PC-3 (cell line): ENCODE results near the gene ZNF687. TPM values are rescaled to one million over a fixed set of nuclear protein-coding genes. Genes with fewer than 3 reads are reported as not detected.
"Not testable (repeated sequence)": the region's sequence is repeated elsewhere in the genome, so short reads cannot be mapped to it uniquely, and the experiment has no call there.

ENCODE experiments used
- ATAC-seq: fragments of 200-7000 bp; cut with Tn5 transposase; 2 replicates; pipeline ENCODE4 v1.9.1; 2020; ENCODE audit warnings: mild to moderate bottlenecking, moderate library complexity
- BruUV-seq: library from RNA; stranded (reverse); fragments of 400-500 nt; replicated peaks from 2 replicates; lab custom pipeline; 2021; lab: Mats Ljungman, UMichigan
- CTCF ChIA-PET: fragments of 300-600 bp; sonication (Branson Sonifier 250); formaldehyde crosslinking; loops from one replicate; lab custom pipeline; 2022; ENCODE audit warnings: antibody characterized with exemption; lab: Charles Lee
- POLR2A ChIA-PET: fragments of 300-600 bp; sonication (Branson Sonifier 250); formaldehyde crosslinking; loops from one replicate; lab custom pipeline; 2022; ENCODE audit warnings: antibody characterized with exemption; ENCODE audit not compliant: unreplicated experiment; lab: Charles Lee
- DNase-seq: peaks from one replicate; pipeline ENCODE4 v3.0.0-alpha.2; 2015
- H2AFZ ChIP-seq: fragments of 300-600 bp; sonication (generic); 2 replicates; pipeline ENCODE4 v1.6.0; 2016; ENCODE audit warnings: antibody characterized with exemption, low read length
- H3F3A ChIP-seq: fragments of 300-600 bp; sonication (generic); one replicate; pipeline ENCODE4 v1.6.0; 2017; ENCODE audit warnings: antibody characterized with exemption, low read length, control low read depth, mild to moderate bottlenecking; ENCODE audit not compliant: unreplicated experiment
- H3K27ac ChIP-seq: fragments of 300-600 bp; sonication (generic); 2 replicates; pipeline ENCODE4 v1.5.1; 2016; ENCODE audit warnings: mild to moderate bottlenecking, low read length
- H3K27me3 ChIP-seq: fragments of 300-600 bp; sonication (generic); 2 replicates; pipeline ENCODE4 v1.6.1; 2016; ENCODE audit warnings: low read length, mixed read lengths
- H3K36me3 ChIP-seq: fragments of 300-600 bp; sonication (generic); 2 replicates; pipeline ENCODE4 v1.6.1; 2016; ENCODE audit warnings: low read depth, mixed run types, low read length, mixed read lengths
- H3K4me1 ChIP-seq: fragments of 300-600 bp; sonication (generic); 2 replicates; pipeline ENCODE4 v1.5.1; 2016; ENCODE audit warnings: low read length; ENCODE audit not compliant: insufficient read depth
- H3K4me2 ChIP-seq: fragments of 300-600 bp; sonication (generic); 2 replicates; pipeline ENCODE4 v1.6.0; 2016; ENCODE audit warnings: low read length
- H3K4me3 ChIP-seq: fragments of 300-600 bp; sonication (generic); 2 replicates; pipeline ENCODE4 v1.5.1; 2016; ENCODE audit warnings: mild to moderate bottlenecking, low read length, mixed read lengths
- H3K79me2 ChIP-seq: fragments of 300-600 bp; sonication (generic); 2 replicates; pipeline ENCODE4 v1.6.1; 2017; ENCODE audit warnings: low read length, mixed read lengths
- H3K9ac ChIP-seq: fragments of 300-600 bp; sonication (generic); 2 replicates; pipeline ENCODE4 v1.6.0; 2016; ENCODE audit warnings: mild to moderate bottlenecking, low read length
- H3K9me2 ChIP-seq: fragments of 300-600 bp; sonication (generic); replicated peaks from 2 replicates; pipeline ENCODE4 v1.6.1; 2016; ENCODE audit warnings: mixed run types, low read length, mixed read lengths
- H3K9me3 ChIP-seq: fragments of 300-600 bp; sonication (generic); 2 replicates; pipeline ENCODE4 v1.6.1; 2016; ENCODE audit warnings: low read length, mixed read lengths
- H4K20me1 ChIP-seq: fragments of 300-600 bp; sonication (generic); 2 replicates; pipeline ENCODE4 v1.6.1; 2016; ENCODE audit warnings: low read length, mixed read lengths
- CTCF ChIP-seq: fragments of 300-600 bp; sonication (generic); conservative IDR thresholded peaks from 2 replicates; pipeline ENCODE4 v1.5.1; 2017; ENCODE audit warnings: antibody characterized with exemption, low read depth, mild to moderate bottlenecking, low read length
- EZH2 ChIP-seq: fragments of 300-600 bp; sonication (generic); IDR thresholded peaks from one replicate; pipeline ENCODE4 v1.6.1; 2017; ENCODE audit warnings: antibody characterized with exemption, mild to moderate bottlenecking, low read length; ENCODE audit not compliant: unreplicated experiment
- EZH2phosphoT487 ChIP-seq: fragments of 300-600 bp; sonication (generic); IDR thresholded peaks from 2 replicates; pipeline ENCODE4 v1.6.1; 2018; ENCODE audit warnings: mild to moderate bottlenecking, antibody characterized with exemption, low read length, borderline replicate concordance
- intact Hi-C: fragments of 100-400 bp; cut with micrococcal nuclease; formaldehyde crosslinking; loops from 2 replicates; pipeline ENCODE4 v1.9.0; 2023
- total RNA-seq: library from RNA; depleted of rRNA; stranded (reverse); fragments of >200 nt; gene quantifications from 2 replicates; pipeline ENCODE4 v1.2.3, GENCODE V29; 2014

The ZNF687 gene
- total RNA-seq, 1 experiment from 2014 or later = 24.6 TPM

- Histone ChIP-seq H3K4me2 (no peak overlapping the region), H3K4me3 (no peak overlapping the region), H3F3A (no peaks in the 10 kb centered on the region), H3K27me3 (no peaks in the 10 kb centered on the region), H3K27ac (no peak overlapping the region), H3K79me2 (no peaks in the 10 kb centered on the region), H3K9ac (no peak overlapping the region), H3K9me2 (no peaks in the 10 kb centered on the region), H2AFZ (no peak overlapping the region), H3K4me1 (no peaks in the 10 kb centered on the region), H4K20me1 (no peaks in the 10 kb centered on the region), H3K36me3 (peaks cover 7% of the 10 kb centered on the region; the same call in 1 of the 2 replicates), H3K9me3 (no peaks in the 10 kb centered on the region)
- intact Hi-C loops = no loop called here
- BruUV-seq = no TSS peak
- DNase-seq (no peak), ATAC-seq (no peak)
- ChIA-PET CTCF (no interaction called here), POLR2A (no interaction called here)
- no peak for TF ChIP-seq CTCF
- TF ChIP-seq EZH2phosphoT487 = no peak
- no peak for TF ChIP-seq EZH2
Observed at GRCh38 chr1:151273924-151274466, 8.1 kb upstream of the ZNF687 start.

- H3K9me2 ChIP-seq, H3K9me3 ChIP-seq, H3F3A ChIP-seq, CTCF ChIA-PET, H3K4me2 ChIP-seq, BruUV-seq, H3K9ac ChIP-seq, DNase-seq, H4K20me1 ChIP-seq, H3K4me1 ChIP-seq, H3K36me3 ChIP-seq, ATAC-seq, intact Hi-C loops, H3K27ac ChIP-seq, H2AFZ ChIP-seq, POLR2A ChIA-PET, H3K27me3 ChIP-seq, H3K4me3 ChIP-seq, H3K79me2 ChIP-seq: not testable (repeated sequence)
Observed at GRCh38 chr1:151275341-151275740, 6.8 kb upstream of the ZNF687 start.

GRCh38 chr1:151277249-151277648 is 4.8 kb upstream of the ZNF687 start:
- Histone ChIP-seq H3K9ac (no peak overlapping the region), H3K4me3 (no peak overlapping the region), H3F3A (no peaks in the 10 kb centered on the region), H3K9me2 (no peaks in the 10 kb centered on the region), H2AFZ (no peak overlapping the region), H3K79me2 (no peaks in the 10 kb centered on the region), H3K36me3 (no peaks in the 10 kb centered on the region), H3K4me2 (no peak overlapping the region), H4K20me1 (no peaks in the 10 kb centered on the region), H3K9me3 (no peaks in the 10 kb centered on the region), H3K27ac (no peak overlapping the region), H3K27me3 (no peaks in the 10 kb centered on the region), H3K4me1 (0 out of 2 replicates have a peak, but pooled peaks cover 3% of the 10 kb centered on the region)
- CTCF ChIA-PET = no interaction called here
- no peak for DNase-seq
- intact Hi-C loops = no loop called here
- no peak for ATAC-seq
- no TSS peak for BruUV-seq
- TF ChIP-seq EZH2 (no peak), CTCF (no peak), EZH2phosphoT487 (no peak)
- POLR2A ChIA-PET = no interaction called here
